OCI-LY1 (cell line): ENCODE measurements around the gene PRR5.

Experiments
- CTCF ChIP-seq: fragments of 200-600 bp; sonication (generic), shearing (Covaris generic); IDR thresholded peaks from 2 replicates; pipeline ENCODE4 v1.5.1; 2017; ENCODE audit warnings: mild to moderate bottlenecking, antibody characterized with exemption, low read length, moderate library complexity, mixed read lengths
- EZH2 ChIP-seq: fragments of 200-600 bp; sonication (generic), shearing (Covaris generic); IDR thresholded peaks from 2 replicates; pipeline ENCODE4 v1.8.0; 2017; ENCODE audit warnings: borderline replicate concordance, mixed run types, mild to moderate bottlenecking, antibody characterized with exemption, low read length, moderate library complexity, mixed read lengths

GRCh38 chr22:44750481-44750880, 48.5 kb downstream of the PRR5 start:
- TF ChIP-seq CTCF (no peak), EZH2 (no peak)
